H9 (cell line): ENCODE measurements around the gene SPIB. TPM values are rescaled to one million over a fixed set of nuclear protein-coding genes. Genes with fewer than 3 reads are reported as not detected.

Experiments used
- DNase-seq: peaks from one replicate; pipeline ENCODE4 v3.0.0-alpha.2; 2017
- H2AFZ ChIP-seq: one replicate; pipeline ENCODE4 v1.6.1; 2013; ENCODE audit warnings: mild to moderate bottlenecking, low read length, control low read depth, moderate library complexity
- H2AK5ac ChIP-seq: 2 replicates; pipeline ENCODE4 v1.6.1; 2013; ENCODE audit warnings: low read length, control low read depth, mixed read lengths; ENCODE audit not compliant: insufficient read length
- H2BK120ac ChIP-seq: one replicate; pipeline ENCODE4 v1.6.1; 2013; ENCODE audit warnings: low read depth, mild to moderate bottlenecking, low read length, control low read depth, inconsistent platforms; ENCODE audit not compliant: poor library complexity, severe bottlenecking
- H2BK12ac ChIP-seq: 2 replicates; pipeline ENCODE4 v1.6.1; 2013; ENCODE audit warnings: low read length, control low read depth, mixed read lengths, low read depth; ENCODE audit not compliant: insufficient read length
- H2BK15ac ChIP-seq: 2 replicates; pipeline ENCODE4 v1.6.1; 2013; ENCODE audit warnings: low read depth, low read length, control low read depth
- H2BK20ac ChIP-seq: one replicate; pipeline ENCODE4 v1.6.1; 2013; ENCODE audit warnings: low read depth, mild to moderate bottlenecking, low read length, control low read depth, inconsistent platforms; ENCODE audit not compliant: poor library complexity, severe bottlenecking
- H2BK5ac ChIP-seq: 2 replicates; pipeline ENCODE4 v1.6.1; 2013; ENCODE audit warnings: low read length, control low read depth, mixed read lengths; ENCODE audit not compliant: insufficient read length
- H3K14ac ChIP-seq: 2 replicates; pipeline ENCODE4 v1.6.1; 2013; ENCODE audit warnings: low read length, control low read depth; ENCODE audit not compliant: insufficient read depth
- H3K18ac ChIP-seq: 2 replicates; pipeline ENCODE4 v1.6.1; 2013; ENCODE audit warnings: low read depth, mild to moderate bottlenecking, mixed read lengths, low read length, control low read depth; ENCODE audit not compliant: insufficient read length
- H3K23ac ChIP-seq: 2 replicates; pipeline ENCODE4 v1.6.1; 2013; ENCODE audit warnings: low read length, control low read depth, mixed read lengths, low read depth; ENCODE audit not compliant: insufficient read length
- H3K23me2 ChIP-seq: 2 replicates; pipeline ENCODE4 v1.6.1; 2013; ENCODE audit warnings: low read depth, mild to moderate bottlenecking, mixed read lengths, low read length, control low read depth; ENCODE audit not compliant: insufficient read length, poor library complexity, severe bottlenecking
- H3K27ac ChIP-seq: 2 replicates; pipeline ENCODE4 v1.5.1; 2013; ENCODE audit warnings: low read length, control low read depth, mixed read lengths, low read depth; ENCODE audit not compliant: insufficient read length
- H3K27me3 ChIP-seq: 2 replicates; pipeline ENCODE4 v1.6.1; 2013; ENCODE audit warnings: low read length, control low read depth, inconsistent platforms; ENCODE audit not compliant: insufficient read depth
- H3K4ac ChIP-seq: 2 replicates; pipeline ENCODE4 v1.6.1; 2013; ENCODE audit warnings: low read depth, mild to moderate bottlenecking, control low read depth, inconsistent platforms, low read length, moderate library complexity
- H3K4me1 ChIP-seq: 2 replicates; pipeline ENCODE4 v1.6.1; 2013; ENCODE audit warnings: low read length, control low read depth, inconsistent platforms; ENCODE audit not compliant: insufficient read depth
- H3K4me2 ChIP-seq: 2 replicates; pipeline ENCODE4 v1.6.1; 2013; ENCODE audit warnings: low read length, control low read depth, mixed read lengths; ENCODE audit not compliant: insufficient read length, insufficient read depth
- H3K56ac ChIP-seq: 2 replicates; pipeline ENCODE4 v1.6.1; 2013; ENCODE audit warnings: low read depth, mild to moderate bottlenecking, mixed read lengths, low read length, control low read depth; ENCODE audit not compliant: insufficient read length
- H3K79me1 ChIP-seq: 2 replicates; pipeline ENCODE4 v1.6.1; 2013; ENCODE audit warnings: low read depth, mild to moderate bottlenecking, moderate library complexity, low read length, control low read depth, inconsistent platforms; ENCODE audit not compliant: insufficient read depth, poor library complexity, severe bottlenecking
- H3K79me2 ChIP-seq: 2 replicates; pipeline ENCODE4 v1.6.1; 2013; ENCODE audit warnings: low read length, control low read depth, inconsistent platforms; ENCODE audit not compliant: insufficient read depth
- H3K9ac ChIP-seq: 2 replicates; pipeline ENCODE4 v1.6.1; 2013; ENCODE audit warnings: low read length, control low read depth, mixed read lengths; ENCODE audit not compliant: insufficient read length; ENCODE audit errors: extremely low read depth
- H3K9me3 ChIP-seq: one replicate; pipeline ENCODE4 v1.6.1; 2013; ENCODE audit warnings: low read depth, low read length, inconsistent platforms; ENCODE audit not compliant: control insufficient read depth
- H3T11ph ChIP-seq: one replicate; pipeline ENCODE4 v1.6.1; 2013; ENCODE audit warnings: mild to moderate bottlenecking, low read length, control low read depth, inconsistent platforms
- H4K20me1 ChIP-seq: one replicate; pipeline ENCODE4 v1.6.1; 2013; ENCODE audit not compliant: control insufficient read depth, insufficient read length, insufficient read depth
- H4K5ac ChIP-seq: 2 replicates; pipeline ENCODE4 v1.6.1; 2013; ENCODE audit warnings: low read depth, mild to moderate bottlenecking, mixed read lengths, low read length, control low read depth; ENCODE audit not compliant: insufficient read length
- H4K8ac ChIP-seq: replicated peaks from 2 replicates; pipeline ENCODE4 v1.6.1; 2013; ENCODE audit warnings: low read length, control low read depth, mixed read lengths, low read depth; ENCODE audit not compliant: insufficient read length
- H4K91ac ChIP-seq: 2 replicates; pipeline ENCODE4 v1.6.1; 2013; ENCODE audit warnings: low read depth, mild to moderate bottlenecking, moderate library complexity, mixed read lengths, low read length, control low read depth; ENCODE audit not compliant: insufficient read length
- H3K27ac Mint-ChIP-seq, 3 experiments: 2 replicates in 2 of 3; 3 replicates in 1 of 3; pipeline ENCODE4 v1.8.0; 2020 to 2021; ENCODE audit warnings: mixed read lengths in 3 of 3, mild to moderate bottlenecking in 1 of 3, moderate library complexity in 1 of 3
- H3K27me3 Mint-ChIP-seq: 2 replicates; pipeline ENCODE4 v1.8.0; 2021; ENCODE audit warnings: low read depth, mild to moderate bottlenecking, moderate library complexity, mixed read lengths
- H3K36me3 Mint-ChIP-seq, 3 experiments: 2 replicates in 2 of 3; 3 replicates in 1 of 3; pipeline ENCODE4 v1.8.0; 2020 to 2021; ENCODE audit warnings: low read depth in 3 of 3, mixed read lengths in 3 of 3; ENCODE audit not compliant: insufficient read depth in 1 of 3
- H3K4me1 Mint-ChIP-seq, 2 experiments: 2 replicates each; pipeline ENCODE4 v1.8.0; 2020; ENCODE audit warnings: mixed read lengths in 2 of 2
- H3K4me3 Mint-ChIP-seq, 2 experiments: 2 replicates in 1 of 2; 3 replicates in 1 of 2; pipeline ENCODE4 v1.8.0; 2020 to 2021; ENCODE audit warnings: mild to moderate bottlenecking in 2 of 2, mixed read lengths in 2 of 2, moderate library complexity in 1 of 2
- H3K9me3 Mint-ChIP-seq, 2 experiments: 2 replicates in 1 of 2; 3 replicates in 1 of 2; pipeline ENCODE4 v1.8.0; 2020; ENCODE audit warnings: mild to moderate bottlenecking in 2 of 2, mixed read lengths in 2 of 2, moderate library complexity in 1 of 2
- CTCF ChIP-seq: fragments of 200-600 bp; sonication (generic); conservative IDR thresholded peaks from 3 replicates; pipeline ENCODE4 v1.8.0; 2021; ENCODE audit warnings: antibody characterized with exemption, mild to moderate bottlenecking
- WGBS: extraction: QIAGEN DNeasy Blood & Tissue Kit; methylation state at CpG from one replicate; pipeline ENCODE4 v1.1.7; 2013; ENCODE audit warnings: missing lambda C conversion rate, low lambda C conversion rate, mixed read lengths; ENCODE audit not compliant: insufficient read length; ENCODE audit errors: extremely low coverage; 5-methylcytosine and 5-hydroxymethylcytosine counted together
- total RNA-seq: library from RNA; stranded (reverse); gene quantifications from 2 replicates; pipeline ENCODE4 v1.2.1, GENCODE V29; 2021

The SPIB gene
- total RNA-seq, 1 experiment from 2014 or later: 33.3 TPM

GRCh38 chr19:50415661-50416033, 3.1 kb upstream of the SPIB start:
- peaks cover 0 to 2% of the 10 kb centered on the region in 2 experiments; a peak in 2 of 5 replicates for H3K9me3 Mint-ChIP-seq

More at GRCh38 chr19:50415661-50416033, 3.1 kb upstream of the SPIB start:
- H3K23ac ChIP-seq: no peak overlapping the region
- DNase-seq: peak; percentile 32
- H3K56ac ChIP-seq: no peak overlapping the region
- H3K27ac Mint-ChIP-seq: no peak overlapping the region; a peak in 1 of 7 replicates
- H3K18ac ChIP-seq: no peak overlapping the region
- H2AK5ac ChIP-seq: no peak overlapping the region
- no peaks in the 10 kb centered on the region for H3K79me1 ChIP-seq
- H3K27me3 ChIP-seq: no peaks in the 10 kb centered on the region
- H3K4ac ChIP-seq: no peak overlapping the region
- no peak overlapping the region for H3T11ph ChIP-seq
- no peak overlapping the region for H3K14ac ChIP-seq
- no CpG with 5 or more reads among the region's 22 CpGs for WGBS
- peaks cover 18 to 41% (median 27%) of the 10 kb centered on the region in 3 experiments for H3K36me3 Mint-ChIP-seq
- H3K9me3 ChIP-seq: no peaks in the 10 kb centered on the region
- H3K23me2 ChIP-seq: peaks cover 15% of the 10 kb centered on the region
- H3K27ac ChIP-seq: no peak overlapping the region
- no peak overlapping the region for H2BK120ac ChIP-seq
- H3K79me2 ChIP-seq: no peaks in the 10 kb centered on the region
- no peak overlapping the region for H4K91ac ChIP-seq
- H2BK20ac ChIP-seq: no peak overlapping the region
- H2AFZ ChIP-seq: no peak overlapping the region
- H4K20me1 ChIP-seq: no peaks in the 10 kb centered on the region
- H4K5ac ChIP-seq: no peak overlapping the region
- H3K27me3 Mint-ChIP-seq: peaks cover 9% of the 10 kb centered on the region
- peaks cover 21 to 29% of the 10 kb centered on the region in 2 experiments for H3K4me1 Mint-ChIP-seq
- H4K8ac ChIP-seq: no peak overlapping the region
- H3K4me3 Mint-ChIP-seq: no peak overlapping the region
- no peak overlapping the region for H2BK15ac ChIP-seq
- H3K4me2 ChIP-seq: no peak overlapping the region
- H3K4me1 ChIP-seq: no peaks in the 10 kb centered on the region
- H3K9ac ChIP-seq: no peak overlapping the region
- no peak overlapping the region for H2BK12ac ChIP-seq
- H2BK5ac ChIP-seq: no peak overlapping the region
- no peak for TF ChIP-seq CTCF
